Neural cell (in vitro differentiated cells): ENCODE data around the gene SMARCB1. TPM values are rescaled to one million over a fixed set of nuclear protein-coding genes. Genes with fewer than 3 reads are reported as not detected.

Experiments
- H2AFZ ChIP-seq: fragments of 200-600, 300-800 bp; sonication (generic), shearing (Covaris generic); 2 replicates; pipeline ENCODE4 v1.6.0; 2014; ENCODE audit warnings: low read depth, mild to moderate bottlenecking, antibody characterized with exemption, low read length, moderate library complexity
- H3F3A ChIP-seq: fragments of 200-600 bp; shearing (Covaris generic); 2 replicates; pipeline ENCODE4 v1.6.1; 2016; ENCODE audit warnings: mild to moderate bottlenecking, moderate library complexity, mixed read lengths, antibody characterized with exemption, low read length; ENCODE audit not compliant: insufficient read depth, poor library complexity, severe bottlenecking
- H3K27ac ChIP-seq: fragments of 200-600, 300-800 bp; sonication (generic), shearing (Covaris generic); 2 replicates; pipeline ENCODE4 v1.5.1; 2014; ENCODE audit warnings: mild to moderate bottlenecking, low read length, moderate library complexity
- H3K27me3 ChIP-seq: fragments of 300-800, 200-600 bp; sonication (generic), shearing (Covaris generic); 2 replicates; pipeline ENCODE4 v1.6.0; 2014; ENCODE audit warnings: mild to moderate bottlenecking, low read depth, low read length, moderate library complexity; ENCODE audit not compliant: insufficient read depth
- H3K36me3 ChIP-seq: fragments of 300-800, 200-600 bp; sonication (generic), shearing (Covaris generic); 2 replicates; pipeline ENCODE4 v1.5.1; 2014; ENCODE audit warnings: mild to moderate bottlenecking, antibody characterized with exemption, low read length, moderate library complexity; ENCODE audit not compliant: insufficient read depth
- H3K4me2 ChIP-seq: fragments of 300-800, 200-600 bp; sonication (generic), shearing (Covaris generic); 2 replicates; pipeline ENCODE4 v1.6.0; 2014; ENCODE audit warnings: mild to moderate bottlenecking, low read length
- H3K4me3 ChIP-seq: fragments of 300-800, 200-600 bp; sonication (generic), shearing (Covaris generic); 2 replicates; pipeline ENCODE4 v1.5.1; 2014; ENCODE audit warnings: mild to moderate bottlenecking, low read length, moderate library complexity
- H3K79me2 ChIP-seq: fragments of 200-600 bp; shearing (Covaris generic); replicated peaks from 2 replicates; pipeline ENCODE4 v1.6.0; 2014; ENCODE audit warnings: mild to moderate bottlenecking, low read length, moderate library complexity; ENCODE audit not compliant: insufficient read depth
- H3K9ac ChIP-seq: fragments of 300-800, 200-600 bp; sonication (generic), shearing (Covaris generic); 2 replicates; pipeline ENCODE4 v1.6.1; 2016; ENCODE audit warnings: mild to moderate bottlenecking, low read length, mixed read lengths
- H3K9me2 ChIP-seq: fragments of 200-600 bp; shearing (Covaris generic); 2 replicates; pipeline ENCODE4 v1.6.1; 2016; ENCODE audit warnings: mild to moderate bottlenecking, low read length, mixed read lengths; ENCODE audit not compliant: insufficient read depth
- H3K9me3 ChIP-seq: fragments of 200-600, 300-800 bp; sonication (generic), shearing (Covaris generic); 2 replicates; pipeline ENCODE4 v1.6.1; 2016; ENCODE audit warnings: mild to moderate bottlenecking, mixed run types, low read length, moderate library complexity, mixed read lengths
- H4K20me1 ChIP-seq: fragments of 200-600 bp; shearing (Covaris generic); 2 replicates; pipeline ENCODE4 v1.6.1; 2016; ENCODE audit warnings: mild to moderate bottlenecking, mixed run types; ENCODE audit not compliant: insufficient read depth
- CTCF ChIP-seq: fragments of 450-650 bp; IDR thresholded peaks from 2 replicates; pipeline ENCODE4 v1.5.1; 2014; ENCODE audit warnings: antibody characterized with exemption, mild to moderate bottlenecking, moderate library complexity; ENCODE audit not compliant: poor library complexity, severe bottlenecking
- EP300 ChIP-seq: fragments of 450-650 bp; conservative IDR thresholded peaks from 2 replicates; pipeline ENCODE4 v1.6.1; 2014; ENCODE audit warnings: antibody characterized with exemption, mild to moderate bottlenecking, moderate library complexity; ENCODE audit not compliant: poor library complexity, severe bottlenecking
- EZH2 ChIP-seq: fragments of 200-600, 300-800 bp; shearing (Covaris generic), sonication (generic); IDR thresholded peaks from 2 replicates; pipeline ENCODE4 v1.6.1; 2014; ENCODE audit warnings: antibody characterized with exemption, low read length, borderline replicate concordance, mild to moderate bottlenecking; ENCODE audit not compliant: insufficient read depth, poor library complexity, severe bottlenecking
- MXI1 ChIP-seq: fragments of 450-650 bp; conservative IDR thresholded peaks from 2 replicates; pipeline ENCODE4 v1.6.1; 2014; ENCODE audit warnings: antibody characterized with exemption, mild to moderate bottlenecking; ENCODE audit not compliant: poor library complexity, severe bottlenecking
- POLR2AphosphoS5 ChIP-seq: IDR thresholded peaks from 2 replicates; pipeline ENCODE4 v1.6.1; 2012
- RAD21 ChIP-seq: fragments of 450-650 bp; conservative IDR thresholded peaks from 2 replicates; pipeline ENCODE4 v1.6.1; 2014; ENCODE audit warnings: antibody characterized with exemption, mild to moderate bottlenecking, moderate library complexity
- SMC3 ChIP-seq: fragments of 450-650 bp; conservative IDR thresholded peaks from 2 replicates; pipeline ENCODE4 v1.6.1; 2014; ENCODE audit warnings: antibody characterized with exemption, mild to moderate bottlenecking, moderate library complexity; ENCODE audit not compliant: poor library complexity
- TAF1 ChIP-seq: IDR thresholded peaks from 2 replicates; pipeline ENCODE4 v1.6.1; 2012; ENCODE audit warnings: low read depth
- polyA plus RNA-seq: library from polyadenylated mRNA; depleted of rRNA; stranded (reverse); fragments of >200 nt; gene quantifications from 2 replicates; pipeline ENCODE4 v1.2.3, GENCODE V29; 2014
- TF ChIP-seq, protein P1 (sequence below): IDR thresholded peaks from 2 replicates; pipeline ENCODE4 v1.6.1; 2012; ENCODE audit warnings: borderline replicate concordance

SMARCB1 gene
- polyA plus RNA-seq, 1 donor from 2014 or later: 97.5 TPM

- no peaks in the 10 kb centered on the region for H4K20me1 ChIP-seq
- H3K9me2 ChIP-seq: no peaks in the 10 kb centered on the region
- no peaks in the 10 kb centered on the region for H3F3A ChIP-seq
- H3K27me3 ChIP-seq: peaks cover under 1% of the 10 kb centered on the region
- peak within 1 kb of the TSS; percentile 73 for H3K4me3 ChIP-seq
- no peak within 1 kb of the TSS for H3K27ac ChIP-seq
- peak within 1 kb of the TSS; percentile 87 for H2AFZ ChIP-seq
- H3K79me2 ChIP-seq: no peaks in the 10 kb centered on the region
- H3K4me2 ChIP-seq: peak within 1 kb of the TSS; percentile 30
- no peaks in the 10 kb centered on the region for H3K9me3 ChIP-seq
- peak within 1 kb of the TSS; percentile 73 for H3K9ac ChIP-seq
- no peaks in the 10 kb centered on the region for H3K36me3 ChIP-seq
- peak; percentile 46 for TF ChIP-seq MXI1
- TF ChIP-seq, protein P1, sequence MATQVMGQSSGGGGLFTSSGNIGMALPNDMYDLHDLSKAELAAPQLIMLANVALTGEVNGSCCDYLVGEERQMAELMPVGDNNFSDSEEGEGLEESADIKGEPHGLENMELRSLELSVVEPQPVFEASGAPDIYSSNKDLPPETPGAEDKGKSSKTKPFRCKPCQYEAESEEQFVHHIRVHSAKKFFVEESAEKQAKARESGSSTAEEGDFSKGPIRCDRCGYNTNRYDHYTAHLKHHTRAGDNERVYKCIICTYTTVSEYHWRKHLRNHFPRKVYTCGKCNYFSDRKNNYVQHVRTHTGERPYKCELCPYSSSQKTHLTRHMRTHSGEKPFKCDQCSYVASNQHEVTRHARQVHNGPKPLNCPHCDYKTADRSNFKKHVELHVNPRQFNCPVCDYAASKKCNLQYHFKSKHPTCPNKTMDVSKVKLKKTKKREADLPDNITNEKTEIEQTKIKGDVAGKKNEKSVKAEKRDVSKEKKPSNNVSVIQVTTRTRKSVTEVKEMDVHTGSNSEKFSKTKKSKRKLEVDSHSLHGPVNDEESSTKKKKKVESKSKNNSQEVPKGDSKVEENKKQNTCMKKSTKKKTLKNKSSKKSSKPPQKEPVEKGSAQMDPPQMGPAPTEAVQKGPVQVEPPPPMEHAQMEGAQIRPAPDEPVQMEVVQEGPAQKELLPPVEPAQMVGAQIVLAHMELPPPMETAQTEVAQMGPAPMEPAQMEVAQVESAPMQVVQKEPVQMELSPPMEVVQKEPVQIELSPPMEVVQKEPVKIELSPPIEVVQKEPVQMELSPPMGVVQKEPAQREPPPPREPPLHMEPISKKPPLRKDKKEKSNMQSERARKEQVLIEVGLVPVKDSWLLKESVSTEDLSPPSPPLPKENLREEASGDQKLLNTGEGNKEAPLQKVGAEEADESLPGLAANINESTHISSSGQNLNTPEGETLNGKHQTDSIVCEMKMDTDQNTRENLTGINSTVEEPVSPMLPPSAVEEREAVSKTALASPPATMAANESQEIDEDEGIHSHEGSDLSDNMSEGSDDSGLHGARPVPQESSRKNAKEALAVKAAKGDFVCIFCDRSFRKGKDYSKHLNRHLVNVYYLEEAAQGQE: peak; percentile 79
- peak; percentile 52 for TF ChIP-seq RAD21
- TF ChIP-seq SMC3: peak; percentile 60
- TF ChIP-seq EP300: peak; percentile 9
- TF ChIP-seq CTCF: peak; percentile 73
- peak; percentile 62 for TF ChIP-seq TAF1
- TF ChIP-seq EZH2: no peak
- TF ChIP-seq POLR2AphosphoS5: peak; percentile 55
Observed at GRCh38 chr22:23767673-23768548, 18.9 kb upstream of the SMARCB1 start, which contains the start of gene CHCHD10. TSS of gene CHCHD10 (minus strand) at chr22:23767972. CDS start at chr22:23767874, 98 bp downstream.

DNA sequence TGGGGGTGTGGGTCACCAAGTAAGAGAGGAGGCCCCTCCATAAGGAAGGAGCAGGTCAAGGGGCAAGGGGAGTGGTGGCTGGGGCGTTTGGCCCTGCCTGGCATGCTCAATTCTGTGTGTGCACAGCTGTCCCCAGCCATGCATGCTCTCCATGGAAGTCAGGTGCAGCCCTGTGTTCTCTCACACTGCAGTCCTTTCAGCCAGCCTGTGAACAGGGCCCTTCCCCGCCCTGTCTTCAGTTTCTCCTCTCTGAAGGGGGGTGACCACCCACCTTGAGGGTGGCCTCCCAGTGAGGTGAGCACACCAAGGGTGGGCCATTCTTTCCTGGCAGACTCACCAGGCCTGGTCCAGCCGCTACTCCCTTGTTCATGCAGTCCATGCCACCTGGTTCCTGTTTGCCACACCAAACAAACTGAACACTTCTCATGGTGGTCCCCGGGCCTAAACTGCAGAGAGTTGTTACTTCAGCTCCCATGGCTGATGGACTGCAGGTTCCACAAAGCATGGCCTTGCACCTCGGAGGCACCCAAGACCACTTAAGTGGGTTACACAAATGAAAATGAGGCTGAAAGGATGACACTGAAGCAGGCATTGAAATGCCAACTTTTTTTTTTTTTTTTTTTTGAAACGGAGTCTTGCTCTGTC is 17.3 kb upstream of the SMARCB1 start:
- H3K4me3 ChIP-seq: no peak overlapping the region
- no peaks in the 10 kb centered on the region for H3K36me3 ChIP-seq
- TF ChIP-seq MXI1 (no peak), EZH2 (no peak), POLR2AphosphoS5 (no peak), CTCF (no peak), TAF1 (no peak)
- H3K27me3 ChIP-seq: peaks cover 9% of the 10 kb centered on the region
- H3K79me2 ChIP-seq: no peaks in the 10 kb centered on the region
- no peaks in the 10 kb centered on the region for H3F3A ChIP-seq
- H2AFZ ChIP-seq: no peak overlapping the region
- no peaks in the 10 kb centered on the region for H3K9me2 ChIP-seq
- H3K9me3 ChIP-seq: no peaks in the 10 kb centered on the region
- no peaks in the 10 kb centered on the region for H4K20me1 ChIP-seq
- H3K4me2 ChIP-seq: no peak overlapping the region
- no peak overlapping the region for H3K27ac ChIP-seq
- H3K9ac ChIP-seq: no peak overlapping the region
